T-helper 22 cell (primary cell): ENCODE results near the gene MDM2.
"Not testable (repeated sequence)": the region's sequence is repeated elsewhere in the genome, so short reads cannot be mapped to it uniquely, and the experiment has no call there.

ENCODE experiments used
- DNase-seq: peaks from one replicate; pipeline ENCODE4 v3.0.0-alpha.2; 2020; ENCODE audit warnings: low read depth

Gene MDM2

DNA sequence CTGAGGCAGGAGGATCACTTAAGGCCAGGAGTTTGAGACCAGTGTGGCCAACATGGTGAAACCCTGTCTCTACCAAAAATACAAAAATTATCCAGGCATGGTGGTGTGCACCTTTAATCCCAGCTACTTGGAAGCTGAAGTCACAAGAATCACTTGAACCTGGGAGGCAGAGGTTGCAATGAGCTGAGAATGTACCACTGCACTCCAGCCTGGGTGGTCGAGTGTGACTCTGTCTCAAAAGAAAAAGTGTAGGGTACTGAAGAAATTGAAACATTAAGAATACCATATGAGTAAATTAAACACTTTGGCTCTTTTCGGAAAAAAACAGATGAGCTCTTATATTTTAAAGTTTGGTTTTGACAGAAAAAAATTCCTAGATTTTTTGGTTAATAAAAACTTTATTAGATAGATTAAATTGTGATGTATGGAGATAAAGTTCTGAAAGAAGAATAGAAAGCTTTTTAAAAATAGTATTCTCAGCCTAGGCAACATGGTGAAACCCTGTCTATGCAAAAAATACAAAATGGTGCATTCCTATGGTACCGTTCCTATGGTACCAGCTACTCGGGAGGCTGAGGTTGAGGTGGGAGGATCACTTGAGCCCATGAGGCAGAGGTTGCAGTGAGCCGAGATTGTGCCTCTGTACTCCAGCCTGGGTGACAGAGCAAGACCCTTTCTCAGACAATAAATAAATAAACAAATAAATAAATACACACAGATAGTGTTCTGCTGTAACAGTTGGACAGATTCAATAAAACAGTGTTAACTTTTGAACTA lies 20.1 kb downstream of the MDM2 start:
- no peak for DNase-seq

DNA sequence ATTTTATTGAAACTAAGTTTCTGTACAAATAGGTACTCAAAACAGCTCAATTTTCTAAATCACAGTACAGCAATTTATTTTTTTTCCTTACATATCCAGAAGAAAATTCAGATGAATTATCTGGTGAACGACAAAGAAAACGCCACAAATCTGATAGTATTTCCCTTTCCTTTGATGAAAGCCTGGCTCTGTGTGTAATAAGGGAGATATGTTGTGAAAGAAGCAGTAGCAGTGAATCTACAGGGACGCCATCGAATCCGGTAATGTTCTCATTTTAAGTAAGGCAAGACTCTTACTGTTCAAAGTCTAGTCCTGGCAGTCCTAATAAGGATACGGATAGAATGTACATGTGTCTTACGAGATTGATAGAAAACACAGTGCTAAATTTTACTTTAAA lies 20.7 kb downstream of the MDM2 start:
- no peak for DNase-seq

DNA sequence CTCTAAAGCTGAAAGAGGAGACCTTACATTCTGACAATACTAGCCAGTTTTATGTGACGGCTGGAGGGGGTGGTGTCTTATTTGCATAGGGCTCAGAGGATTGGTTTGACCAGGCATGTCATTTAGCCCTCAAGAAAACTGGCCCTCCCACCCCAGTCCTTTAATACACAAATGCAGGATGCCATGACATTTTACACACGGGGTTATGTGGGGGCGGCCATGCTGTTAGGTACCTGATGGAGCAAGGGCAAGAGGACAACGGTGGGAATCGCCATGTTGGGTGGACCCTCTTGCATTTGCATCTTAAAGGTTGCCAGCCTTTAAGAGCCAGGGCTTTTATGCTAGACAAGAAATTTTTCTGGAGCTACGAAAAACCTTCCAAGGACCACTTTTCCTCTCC lies 23.3 kb downstream of the MDM2 start:
- no peak for DNase-seq

DNA sequence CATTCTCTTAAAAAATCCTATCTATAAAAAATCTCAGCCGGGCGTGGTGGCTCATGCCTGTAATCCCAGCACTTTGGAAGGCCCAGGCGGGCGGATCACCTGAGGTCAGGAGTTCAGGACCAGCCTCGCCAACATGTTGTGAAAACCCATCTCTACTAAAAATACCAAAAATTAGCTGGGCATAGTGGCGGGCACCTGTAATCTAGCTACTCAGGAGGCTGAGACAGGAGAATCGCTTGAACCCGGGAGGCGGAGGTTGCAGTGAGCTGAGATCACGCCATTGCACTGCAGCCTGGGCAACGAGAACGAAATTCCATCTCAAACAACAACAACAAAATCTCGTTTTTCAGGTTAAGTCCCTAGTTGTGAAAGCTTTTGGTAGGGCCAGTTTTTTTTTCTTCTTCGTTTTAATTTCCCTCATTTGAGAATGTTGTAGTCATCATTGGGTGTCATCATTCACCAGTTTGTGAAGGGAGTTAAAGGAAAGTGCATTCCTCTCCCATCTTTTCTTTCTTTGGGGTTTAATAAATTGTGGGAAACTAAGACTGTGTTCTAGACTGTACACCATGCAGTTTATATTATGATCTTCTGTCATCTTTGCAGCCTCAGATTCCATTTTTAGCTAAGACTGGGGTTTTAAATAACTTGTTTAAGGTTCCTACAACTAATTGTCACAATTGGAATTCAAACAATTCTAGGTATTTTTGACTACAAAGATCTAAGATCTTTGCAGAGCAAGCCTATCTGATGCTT lies 23.9 kb downstream of the MDM2 start:
- no peak for DNase-seq

DNA sequence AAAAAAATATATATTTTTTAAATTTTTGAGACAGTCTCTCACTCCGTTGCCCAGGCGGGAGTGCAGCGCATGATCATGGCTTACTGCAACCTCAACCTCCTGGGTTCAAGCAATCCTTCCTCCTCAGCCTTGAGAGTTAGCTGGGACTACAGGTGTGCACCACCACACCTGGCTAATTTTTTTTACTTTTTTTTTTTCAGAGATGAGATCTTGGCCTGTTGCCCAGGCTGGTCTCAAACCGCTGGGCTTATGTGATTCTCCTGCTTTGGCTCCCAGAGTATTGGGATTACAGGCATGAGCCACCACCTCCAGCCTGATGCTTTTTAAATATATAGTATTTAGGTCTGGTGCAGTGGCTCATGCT lies 24.5 kb downstream of the MDM2 start:
- no peak for DNase-seq

DNA sequence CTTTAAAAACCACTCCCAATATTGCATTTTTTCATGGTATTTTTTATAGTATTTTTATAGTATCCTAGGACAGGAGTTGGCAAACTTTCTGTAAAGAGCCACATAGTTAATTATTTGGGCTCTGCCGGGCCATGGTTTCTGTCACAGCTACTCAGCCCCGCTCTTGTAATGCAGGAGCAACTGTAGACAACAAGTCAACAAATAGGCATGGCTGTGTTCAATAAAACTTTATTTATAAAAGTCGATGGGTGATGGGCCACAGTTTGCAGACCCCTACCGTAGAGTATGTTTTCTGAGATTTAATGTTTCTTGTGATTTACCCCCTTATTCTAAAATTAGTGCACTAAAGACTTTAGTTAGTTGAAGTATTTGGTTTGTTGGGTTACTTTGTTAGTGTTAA lies 25.5 kb downstream of the MDM2 start:
- no peak for DNase-seq

DNA sequence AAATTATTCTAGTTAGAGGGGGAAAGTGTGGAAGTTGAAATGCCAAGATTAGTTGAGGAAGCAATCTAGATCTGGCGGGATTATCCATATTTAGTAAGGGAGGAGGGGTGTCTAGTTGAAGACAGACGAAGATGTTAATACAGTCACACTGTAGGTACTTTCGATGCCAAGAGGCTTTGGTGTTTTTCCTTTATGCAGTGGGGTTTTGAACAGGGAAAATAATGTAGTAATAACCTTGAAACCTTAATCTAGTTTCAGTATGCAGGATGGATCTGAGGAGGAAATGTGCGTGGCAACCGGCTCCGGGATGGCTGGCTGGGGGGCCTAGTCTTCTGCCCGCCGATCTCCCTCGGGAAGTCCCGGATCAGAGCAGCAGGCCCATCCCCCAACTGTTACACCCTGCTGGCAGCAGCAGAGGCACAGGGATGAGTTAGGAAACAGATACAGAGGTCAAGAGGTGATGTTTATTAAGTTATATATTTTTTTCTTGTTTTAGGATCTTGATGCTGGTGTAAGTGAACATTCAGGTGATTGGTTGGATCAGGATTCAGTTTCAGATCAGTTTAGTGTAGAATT lies 27.4 kb downstream of the MDM2 start:
- DNase-seq, result no peak

DNA sequence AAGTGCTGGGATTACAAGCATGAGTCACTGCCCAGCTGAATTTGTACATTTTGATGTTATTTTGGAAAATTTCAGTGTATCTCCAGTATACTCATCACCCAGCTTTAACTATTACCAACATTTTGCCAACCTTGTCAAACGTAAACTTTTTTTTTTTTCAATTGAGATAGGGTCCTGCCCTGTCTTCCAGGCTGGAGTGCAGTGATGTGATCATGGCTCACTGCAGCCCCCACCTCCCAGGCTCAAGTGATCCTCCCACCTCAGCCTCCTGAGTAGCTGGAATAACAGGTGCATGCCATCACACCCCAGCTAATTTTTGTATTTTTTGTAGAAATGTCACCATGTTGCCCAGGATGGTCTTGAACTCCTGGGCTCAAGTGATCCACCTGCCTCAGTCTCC lies 29.2 kb downstream of the MDM2 start:
- DNase-seq, result no peak

DNA sequence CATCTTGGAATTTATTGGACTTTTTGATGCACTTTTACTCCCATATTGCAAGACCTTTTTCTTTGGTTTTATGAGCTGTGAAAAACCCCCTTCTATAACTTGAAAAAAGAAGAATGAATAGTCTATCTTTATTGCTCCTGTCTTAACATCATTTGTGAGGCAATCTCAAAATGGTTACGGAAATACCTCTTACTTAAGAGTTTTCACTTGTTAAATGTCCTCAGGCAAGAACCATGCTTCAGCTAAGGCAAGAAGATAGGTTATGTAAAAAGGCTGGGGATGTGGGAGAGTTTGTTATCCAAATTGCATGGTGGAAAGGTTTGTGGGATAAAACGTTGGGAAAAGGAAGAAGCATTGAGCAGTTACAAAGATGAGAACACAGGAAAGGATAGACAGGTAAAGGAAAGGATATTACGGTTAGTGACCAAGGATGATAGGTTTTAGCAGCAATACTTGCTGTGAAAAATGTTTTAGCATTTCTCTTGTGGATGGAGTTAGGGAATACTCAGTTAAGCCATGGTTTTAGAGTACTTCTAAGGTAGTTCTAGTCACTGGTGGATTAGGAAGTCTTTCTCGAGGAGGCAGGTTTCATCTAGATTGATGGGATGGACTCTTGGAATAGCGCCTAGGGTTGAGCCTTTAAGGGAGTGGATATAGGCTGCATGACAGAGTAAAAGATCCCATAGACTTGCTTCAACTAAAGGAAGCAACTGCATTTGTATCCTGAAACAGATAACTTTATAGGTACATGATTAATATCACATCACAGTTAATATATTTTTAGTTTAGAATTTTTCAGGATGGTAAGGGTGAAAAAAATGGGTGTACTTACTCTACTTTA lies 30.3 kb downstream of the MDM2 start:
- DNase-seq, result no peak

DNA sequence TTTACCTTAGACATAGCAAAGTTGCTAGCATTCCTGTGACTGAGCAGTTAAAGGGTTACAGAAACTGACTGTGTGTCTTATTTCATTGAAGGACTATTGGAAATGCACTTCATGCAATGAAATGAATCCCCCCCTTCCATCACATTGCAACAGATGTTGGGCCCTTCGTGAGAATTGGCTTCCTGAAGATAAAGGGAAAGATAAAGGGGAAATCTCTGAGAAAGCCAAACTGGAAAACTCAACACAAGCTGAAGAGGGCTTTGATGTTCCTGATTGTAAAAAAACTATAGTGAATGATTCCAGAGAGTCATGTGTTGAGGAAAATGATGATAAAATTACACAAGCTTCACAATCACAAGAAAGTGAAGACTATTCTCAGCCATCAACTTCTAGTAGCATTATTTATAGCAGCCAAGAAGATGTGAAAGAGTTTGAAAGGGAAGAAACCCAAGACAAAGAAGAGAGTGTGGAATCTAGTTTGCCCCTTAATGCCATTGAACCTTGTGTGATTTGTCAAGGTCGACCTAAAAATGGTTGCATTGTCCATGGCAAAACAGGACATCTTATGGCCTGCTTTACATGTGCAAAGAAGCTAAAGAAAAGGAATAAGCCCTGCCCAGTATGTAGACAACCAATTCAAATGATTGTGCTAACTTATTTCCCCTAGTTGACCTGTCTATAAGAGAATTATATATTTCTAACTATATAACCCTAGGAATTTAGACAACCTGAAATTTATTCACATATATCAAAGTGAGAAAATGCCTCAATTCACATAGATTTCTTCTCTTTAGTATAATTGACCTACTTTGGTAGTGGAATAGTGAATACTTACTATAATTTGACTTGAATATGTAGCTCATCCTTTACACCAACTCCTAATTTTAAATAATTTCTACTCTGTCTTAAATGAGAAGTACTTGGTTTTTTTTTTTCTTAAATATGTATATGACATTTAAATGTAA lies 31.5 kb downstream of the MDM2 start:
- DNase-seq, result no peak

DNA sequence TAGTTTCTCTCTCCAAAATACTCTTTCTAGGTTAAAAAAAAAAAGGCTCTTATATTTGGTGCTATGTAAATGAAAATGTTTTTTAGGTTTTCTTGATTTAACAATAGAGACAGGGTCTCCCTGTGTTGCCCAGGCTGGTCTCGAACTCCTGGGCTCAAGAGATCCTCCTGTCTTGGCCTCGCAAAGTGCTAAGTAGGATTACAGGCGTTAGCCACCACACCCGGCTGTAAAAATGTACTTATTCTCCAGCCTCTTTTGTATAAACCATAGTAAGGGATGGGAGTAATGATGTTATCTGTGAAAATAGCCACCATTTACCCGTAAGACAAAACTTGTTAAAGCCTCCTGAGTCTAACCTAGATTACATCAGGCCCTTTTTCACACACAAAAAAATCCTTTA lies 33.2 kb downstream of the MDM2 start:
- DNase-seq, result not testable (repeated sequence)

DNA sequence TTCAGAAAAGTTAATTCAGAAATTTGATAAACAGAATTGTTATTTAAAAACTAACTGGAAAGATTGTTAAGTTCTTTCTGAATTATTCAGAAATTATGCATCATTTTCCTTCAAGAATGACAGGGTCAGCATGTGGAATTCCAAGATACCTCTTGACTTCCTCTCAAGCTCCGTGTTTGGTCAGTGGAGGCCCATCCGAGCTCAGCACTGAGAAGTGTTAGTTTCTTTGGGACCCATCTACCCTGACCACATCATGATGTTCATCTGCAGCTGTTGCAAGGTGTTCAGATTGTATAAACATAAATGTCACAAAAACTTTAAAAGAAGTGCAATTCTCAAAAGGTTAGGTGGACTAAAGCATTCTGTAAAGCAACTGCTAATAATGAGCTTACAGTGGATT lies 33.7 kb downstream of the MDM2 start:
- DNase-seq, result no peak

DNA sequence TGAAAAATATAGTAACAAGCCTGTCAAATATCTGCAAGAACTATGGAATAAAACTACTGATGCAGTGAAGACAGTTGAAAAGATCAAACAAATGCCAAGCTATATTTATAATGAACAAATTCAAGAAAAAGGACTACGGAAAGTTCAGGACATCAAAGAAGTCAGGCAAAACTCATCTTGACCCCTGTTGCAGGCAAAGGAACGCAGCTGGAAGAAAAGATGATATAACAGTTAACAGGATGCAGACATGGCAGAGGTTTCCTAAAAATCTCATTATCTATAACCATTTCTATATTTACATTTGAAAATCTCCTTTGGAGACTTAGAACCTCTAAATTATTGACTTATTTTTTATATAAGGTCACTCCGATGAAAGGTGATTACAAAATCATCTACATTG lies 34.1 kb downstream of the MDM2 start:
- DNase-seq, result no peak

DNA sequence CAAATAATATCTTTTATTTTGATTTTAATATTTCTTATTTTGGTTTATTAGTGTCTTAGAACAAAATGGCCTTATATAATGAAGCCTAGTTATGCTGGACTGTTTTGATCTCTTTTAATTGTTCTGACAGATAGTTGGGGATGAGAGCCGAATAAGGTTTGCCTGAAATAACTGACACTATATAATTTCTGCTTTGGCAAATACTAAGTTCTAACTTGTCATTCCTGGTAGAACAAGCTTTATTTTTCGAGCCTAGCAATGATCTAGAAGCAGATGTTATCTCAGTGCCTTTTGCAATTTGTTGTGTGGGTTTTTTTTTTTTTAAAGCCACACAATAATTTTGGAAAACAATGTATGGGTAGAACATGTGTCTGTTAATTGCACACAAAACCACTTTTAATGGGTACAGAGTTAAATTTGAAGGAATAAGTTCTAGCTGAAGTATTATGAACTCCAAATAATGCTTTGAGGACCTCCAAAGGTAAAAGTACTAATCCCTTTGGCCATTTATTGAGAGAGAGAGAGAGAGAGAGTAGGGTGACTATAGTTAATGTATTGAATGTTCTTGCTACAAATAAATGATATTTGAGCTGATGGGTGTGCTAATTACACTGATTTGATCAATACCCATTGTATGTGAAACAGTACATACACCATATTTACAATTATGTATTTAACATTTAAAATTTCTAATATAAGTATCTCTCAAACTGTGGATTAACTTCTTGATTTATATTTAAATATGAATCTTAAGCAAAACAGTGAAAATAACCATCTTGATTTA lies 35.0 kb downstream of the MDM2 start:
- DNase-seq, result no peak

DNA sequence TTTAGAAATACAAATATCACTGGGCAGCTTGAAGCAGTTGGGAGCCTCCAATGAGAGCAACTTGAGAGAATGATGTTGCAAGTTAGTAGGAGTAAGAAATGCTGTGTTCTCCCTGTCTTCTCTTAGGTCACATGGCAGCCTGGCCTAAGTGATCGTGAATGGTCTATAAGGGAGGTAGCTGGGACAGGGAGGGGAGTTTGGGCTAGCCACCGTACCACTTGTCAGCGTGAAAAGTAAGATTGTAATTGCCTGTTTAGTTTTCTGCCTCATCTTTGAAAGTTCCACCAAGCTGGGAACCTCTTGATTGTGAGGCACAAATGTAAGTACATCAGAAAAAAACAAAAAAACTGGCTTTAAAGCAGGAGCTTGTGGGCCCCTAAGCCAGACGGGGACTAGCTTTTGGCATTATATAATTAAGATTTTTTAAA lies 36.4 kb downstream of the MDM2 start:
- no peak for DNase-seq

DNA sequence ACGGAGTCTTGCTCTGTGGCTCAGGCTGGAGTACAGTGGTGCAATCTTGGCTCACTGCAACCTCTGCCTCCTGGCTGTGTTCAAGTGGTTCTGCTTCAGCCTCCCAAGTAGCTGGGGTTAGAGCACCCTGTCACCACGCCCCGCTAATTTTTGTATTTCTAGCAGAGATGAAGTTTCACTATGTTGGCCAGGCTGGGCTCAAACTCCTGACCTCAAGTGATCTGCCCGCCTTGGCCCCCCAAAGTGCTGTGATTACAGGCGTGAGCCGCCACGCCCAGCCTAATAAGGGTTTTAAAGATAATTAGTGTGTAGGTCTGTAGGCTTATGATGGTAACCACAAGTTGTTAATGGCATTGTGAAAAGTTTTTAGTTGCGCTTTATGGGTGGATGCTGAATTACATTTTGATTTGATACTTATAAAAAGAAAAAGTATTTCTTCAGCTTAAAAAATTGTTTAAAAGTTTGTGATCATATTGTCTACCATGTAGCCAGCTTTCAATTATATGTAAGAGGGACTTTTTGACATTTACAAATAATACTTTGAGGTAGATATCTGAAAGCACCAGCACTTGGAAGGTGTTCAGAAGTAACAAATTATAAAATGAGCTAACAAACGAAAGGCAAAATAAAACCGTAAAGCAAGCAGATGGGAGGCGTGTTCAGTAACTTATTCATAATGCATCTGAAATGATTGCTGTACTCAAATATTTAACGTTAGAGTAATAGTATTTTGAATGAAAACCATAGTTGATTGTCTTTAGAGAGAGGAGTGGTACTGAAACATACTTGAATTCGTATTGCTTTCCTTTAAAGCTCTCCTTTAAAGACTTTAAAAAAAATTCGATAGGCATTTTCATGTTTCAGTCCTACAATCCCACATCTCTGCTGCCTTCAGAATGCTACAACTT lies 37.1 kb downstream of the MDM2 start:
- DNase-seq, result no peak

DNA sequence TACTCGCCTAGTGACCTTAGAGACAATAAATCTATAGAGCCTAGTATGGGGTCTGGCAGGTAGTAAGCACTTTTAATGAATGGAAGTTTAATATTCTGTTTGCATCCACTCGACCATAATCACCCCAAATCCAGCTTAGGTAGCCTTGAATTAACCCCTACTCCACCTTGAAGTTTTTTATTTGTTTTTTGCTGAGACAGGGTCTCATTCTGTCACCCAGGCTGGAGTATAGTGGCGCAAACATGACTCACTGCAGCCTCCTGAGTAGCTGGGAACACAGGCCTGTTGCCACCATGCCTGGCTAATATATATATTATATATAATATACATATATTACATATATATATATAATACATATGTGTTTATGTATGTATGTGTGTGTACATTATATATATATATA lies 38.8 kb downstream of the MDM2 start:
- no peak for DNase-seq

DNA sequence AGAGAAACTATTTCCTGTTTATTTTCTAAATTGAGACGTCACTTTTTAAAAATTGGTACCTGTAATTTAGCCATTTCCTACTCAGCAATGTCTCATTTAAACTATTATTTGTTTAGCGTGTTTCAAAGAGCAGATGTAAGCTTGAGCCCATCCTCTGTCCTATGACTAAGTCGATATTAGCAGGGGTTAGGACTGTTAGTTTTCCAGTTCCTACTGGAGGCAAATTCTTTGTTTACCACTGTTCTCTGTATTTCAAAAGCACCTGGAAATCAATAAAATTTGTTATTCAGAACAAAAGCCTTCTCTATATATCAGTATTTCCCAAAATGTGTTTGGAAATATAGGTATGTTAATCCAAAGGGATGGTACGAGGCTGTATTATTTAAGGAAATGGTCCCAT lies 42.4 kb downstream of the MDM2 start:
- no peak for DNase-seq

DNA sequence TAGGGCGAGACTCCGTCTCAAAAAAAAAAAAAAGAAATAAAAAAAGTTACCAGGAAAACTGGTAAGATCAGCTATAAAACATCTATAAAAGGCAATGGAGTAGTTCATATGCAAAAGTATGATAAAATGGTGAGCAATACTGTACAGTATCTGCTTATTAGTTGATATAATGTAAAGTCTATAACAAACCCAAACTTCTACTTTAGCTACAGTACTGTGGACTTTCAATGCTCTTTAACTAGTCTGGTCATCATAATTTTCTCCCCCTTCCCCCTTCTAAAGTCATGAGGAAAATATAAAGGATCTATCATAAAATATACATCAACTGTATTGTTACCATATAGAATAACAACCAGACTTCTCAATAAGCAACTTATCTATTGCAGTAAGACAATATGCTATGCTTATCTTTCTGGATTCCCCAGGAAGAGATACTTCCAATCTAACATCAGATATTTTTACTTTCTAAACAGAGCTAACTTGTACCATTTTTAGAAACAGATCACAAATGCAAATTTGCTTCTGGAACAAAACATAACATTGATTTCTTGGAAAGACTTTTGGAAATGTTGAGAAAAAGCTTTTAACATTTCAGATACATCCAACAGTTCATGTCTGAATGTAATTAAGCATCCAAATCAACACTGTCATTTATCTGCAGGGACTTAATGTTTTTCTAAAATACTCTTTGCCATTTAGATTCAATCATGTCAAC lies 43.8 kb downstream of the MDM2 start:
- no peak for DNase-seq
